Cardiac fibroblast (primary cell): ENCODE measurements around the gene HOXA6.

Experiments
- DNase-seq, 2 donors: peaks; one replicate each; pipeline versions ENCODE4 v3.0.0 to v3.0.0-alpha.2; 2010; ENCODE audit warnings: low read depth in 2 of 2
- H3K4me3 ChIP-seq, 2 donors: replicated peaks in 1 of 2; 1 replicate in 1 of 2; 2 replicates in 1 of 2; pipeline ENCODE4 v1.5.1; 2011; ENCODE audit warnings: low read depth in 2 of 2, low read length in 2 of 2, mild to moderate bottlenecking in 2 of 2, moderate library complexity in 1 of 2
- CTCF ChIP-seq: IDR thresholded peaks from one replicate; pipeline ENCODE4 v1.5.1; 2011; ENCODE audit warnings: low read depth, mild to moderate bottlenecking, low read length, inconsistent platforms

HOXA6 gene

GRCh38 chr7:27163288-27164044, 15.9 kb upstream of the HOXA6 start:
- TF ChIP-seq CTCF, result no peak
- no peak for DNase-seq
- no peak overlapping the region for H3K4me3 ChIP-seq

- H3K4me3 ChIP-seq, result no peak overlapping the region
- TF ChIP-seq CTCF, result no peak
- no peak for DNase-seq
Observed at GRCh38 chr7:27162561-27163287, 15.2 kb upstream of the HOXA6 start.

GRCh38 chr7:27161721-27162560, 14.4 kb upstream of the HOXA6 start:
- no peak overlapping the region for H3K4me3 ChIP-seq
- TF ChIP-seq CTCF, result no peak
- no peak for DNase-seq

- DNase-seq, result no peak
- peak overlapping the region; percentile 43 to 48 for H3K4me3 ChIP-seq
- TF ChIP-seq CTCF, result no peak
Observed at GRCh38 chr7:27161214-27161720, 13.7 kb upstream of the HOXA6 start.

GRCh38 chr7:27160546-27161213, 13.1 kb upstream of the HOXA6 start:
- H3K4me3 ChIP-seq, result peak overlapping the region; percentile 43 to 48
- peak; percentile 76 to 85 for DNase-seq

More at GRCh38 chr7:27160546-27161213, 13.1 kb upstream of the HOXA6 start:
- peak; percentile 97 for TF ChIP-seq CTCF
